Immature natural killer cell (primary cell): ENCODE measurements around the gene TOX3. TPM values are rescaled to one million over a fixed set of nuclear protein-coding genes. Genes with fewer than 3 reads are reported as not detected.

Experiments used
- DNase-seq, 3 donors: peaks; one replicate each; pipeline ENCODE4 v3.0.0; 2022; ENCODE audit warnings: mixed read lengths in 1 of 3
- H3K27ac Mint-ChIP-seq, 6 donors: one replicate each; pipeline ENCODE4 v1.8.0; 2020; ENCODE audit warnings: mixed read lengths in 6 of 6, mild to moderate bottlenecking in 5 of 6, inconsistent platforms in 4 of 6, moderate library complexity in 3 of 6
- H3K27me3 Mint-ChIP-seq, 3 donors: one replicate each; pipeline ENCODE4 v1.8.0; 2020 to 2021; ENCODE audit warnings: low read depth in 3 of 3, mild to moderate bottlenecking in 3 of 3, mixed read lengths in 3 of 3, moderate library complexity in 3 of 3, inconsistent platforms in 1 of 3
- H3K36me3 Mint-ChIP-seq, 3 donors: one replicate each; pipeline ENCODE4 v1.8.0; 2020; ENCODE audit warnings: mixed read lengths in 3 of 3, inconsistent platforms in 2 of 3, mild to moderate bottlenecking in 2 of 3
- H3K4me1 Mint-ChIP-seq, 2 donors: one replicate each; pipeline ENCODE4 v1.8.0; 2020; ENCODE audit warnings: inconsistent platforms in 2 of 2, mild to moderate bottlenecking in 2 of 2, mixed read lengths in 2 of 2, moderate library complexity in 1 of 2
- H3K4me3 Mint-ChIP-seq, 5 donors: one replicate each; pipeline ENCODE4 v1.8.0; 2020; ENCODE audit warnings: mild to moderate bottlenecking in 5 of 5, mixed read lengths in 5 of 5, inconsistent platforms in 3 of 5, moderate library complexity in 3 of 5
- H3K9me3 Mint-ChIP-seq, 6 donors: one replicate each; pipeline ENCODE4 v1.8.0; 2020; ENCODE audit warnings: mild to moderate bottlenecking in 6 of 6, mixed read lengths in 6 of 6, inconsistent platforms in 4 of 6, moderate library complexity in 3 of 6
- polyA plus RNA-seq, 3 donors: library from polyadenylated mRNA; unstranded; fragments of 300-500 nt; fragmentation: Illumina TruSeq; gene quantifications; one replicate each; pipeline ENCODE4 v1.2.3, GENCODE V29; 2021

TOX3 gene
- polyA plus RNA-seq, 3 donors from 2014 or later = not detected

GRCh38 chr16:52556083-52556482, 9.1 kb upstream of the TOX3 start:
- Mint-ChIP-seq H3K4me3 (no peak overlapping the region), H3K27me3 (no peaks in the 10 kb centered on the region), H3K9me3 (peaks cover 0 to 22% (median 2%) of the 10 kb centered on the region in 6 donors), H3K27ac (no peak overlapping the region), H3K4me1 (no peaks in the 10 kb centered on the region), H3K36me3 (no peaks in the 10 kb centered on the region)
- no peak for DNase-seq

GRCh38 chr16:52555572-52555971, 8.6 kb upstream of the TOX3 start:
- H3K27me3 Mint-ChIP-seq = no peaks in the 10 kb centered on the region
- H3K4me1 Mint-ChIP-seq = no peaks in the 10 kb centered on the region
- H3K9me3 Mint-ChIP-seq = peaks cover 0 to 22% (median 4%) of the 10 kb centered on the region in 6 donors
- no peak overlapping the region for H3K27ac Mint-ChIP-seq
- DNase-seq = no peak
- H3K36me3 Mint-ChIP-seq = no peaks in the 10 kb centered on the region
- H3K4me3 Mint-ChIP-seq = no peak overlapping the region

GRCh38 chr16:52554334-52554733, 7.4 kb upstream of the TOX3 start:
- H3K36me3 Mint-ChIP-seq = no peaks in the 10 kb centered on the region

GRCh38 chr16:52553322-52553721, 6.4 kb upstream of the TOX3 start:
- Mint-ChIP-seq H3K27me3 (peaks cover 3 to 9% (median 3%) of the 10 kb centered on the region in 3 donors), H3K27ac (no peak overlapping the region), H3K9me3 (peaks cover 0 to 22% (median 3%) of the 10 kb centered on the region in 6 donors), H3K36me3 (no peaks in the 10 kb centered on the region), H3K4me1 (no peaks in the 10 kb centered on the region), H3K4me3 (no peak overlapping the region)
- no peak for DNase-seq

More at GRCh38 chr16:52554334-52554733, 7.4 kb upstream of the TOX3 start:
- Mint-ChIP-seq H3K27ac (no peak overlapping the region), H3K27me3 (peaks cover 0 to 4% (median 0%) of the 10 kb centered on the region in 3 donors), H3K4me3 (no peak overlapping the region), H3K4me1 (no peaks in the 10 kb centered on the region), H3K9me3 (peaks cover 0 to 22% (median 4%) of the 10 kb centered on the region in 6 donors)
- DNase-seq = no peak

- Mint-ChIP-seq H3K4me1 (no peaks in the 10 kb centered on the region), H3K27ac (no peak overlapping the region), H3K27me3 (peaks cover 4 to 15% (median 8%) of the 10 kb centered on the region in 3 donors), H3K4me3 (no peak overlapping the region), H3K9me3 (peaks cover 0 to 26% (median 3%) of the 10 kb centered on the region in 6 donors), H3K36me3 (no peaks in the 10 kb centered on the region)
- no peak for DNase-seq
Measured at GRCh38 chr16:52552643-52553042, 5.7 kb upstream of the TOX3 start.

- Mint-ChIP-seq H3K4me1 (no peaks in the 10 kb centered on the region), H3K27me3 (peaks cover 7 to 26% (median 16%) of the 10 kb centered on the region in 3 donors), H3K9me3 (peaks cover 2 to 13% (median 4%) of the 10 kb centered on the region in 6 donors), H3K4me3 (no peak overlapping the region), H3K27ac (no peak overlapping the region), H3K36me3 (no peaks in the 10 kb centered on the region)
- DNase-seq = no peak
Measured at GRCh38 chr16:52549011-52549692, 2.2 kb upstream of the TOX3 start.

- H3K27ac Mint-ChIP-seq = no peak overlapping the region
- H3K36me3 Mint-ChIP-seq = no peaks in the 10 kb centered on the region
- peaks cover 7 to 26% (median 16%) of the 10 kb centered on the region in 3 donors for H3K27me3 Mint-ChIP-seq
- H3K9me3 Mint-ChIP-seq = peaks cover 2 to 11% (median 4%) of the 10 kb centered on the region in 6 donors
- DNase-seq = no peak
- peak overlapping the region in 1 of 5 donors; percentile 35 for H3K4me3 Mint-ChIP-seq
- no peaks in the 10 kb centered on the region for H3K4me1 Mint-ChIP-seq
Measured at GRCh38 chr16:52548261-52549010, 1.5 kb upstream of the TOX3 start.

- Mint-ChIP-seq H3K9me3 (peaks cover 2 to 6% (median 4%) of the 10 kb centered on the region in 6 donors), H3K27ac (no peak overlapping the region), H3K36me3 (no peaks in the 10 kb centered on the region), H3K27me3 (peaks cover 7 to 26% (median 16%) of the 10 kb centered on the region in 3 donors), H3K4me3 (peak overlapping the region in 2 of 5 donors; percentile 35 to 46), H3K4me1 (no peaks in the 10 kb centered on the region)
- DNase-seq = no peak
Measured at GRCh38 chr16:52547834-52548215, 882 bp upstream of the TOX3 start.

- peaks cover 9 to 26% (median 16%) of the 10 kb centered on the region in 3 donors for H3K27me3 Mint-ChIP-seq
- H3K9me3 Mint-ChIP-seq = peaks cover 2 to 10% (median 4%) of the 10 kb centered on the region in 6 donors
- H3K36me3 Mint-ChIP-seq = no peaks in the 10 kb centered on the region
- DNase-seq = no peak
- no peak overlapping the region for H3K4me3 Mint-ChIP-seq
- H3K4me1 Mint-ChIP-seq = no peaks in the 10 kb centered on the region
- H3K27ac Mint-ChIP-seq = no peak overlapping the region
Measured at GRCh38 chr16:52546291-52547003, 496 bp downstream of the TOX3 start.

- peaks cover 9 to 26% (median 16%) of the 10 kb centered on the region in 3 donors for H3K27me3 Mint-ChIP-seq
- no peak overlapping the region for H3K27ac Mint-ChIP-seq
- no peak for DNase-seq
- no peaks in the 10 kb centered on the region for H3K36me3 Mint-ChIP-seq
- H3K4me1 Mint-ChIP-seq = no peaks in the 10 kb centered on the region
- H3K9me3 Mint-ChIP-seq = peaks cover 1 to 10% (median 4%) of the 10 kb centered on the region in 6 donors
- no peak overlapping the region for H3K4me3 Mint-ChIP-seq
Measured at GRCh38 chr16:52545898-52546266, 1.1 kb downstream of the TOX3 start.

GRCh38 chr16:52545222-52545897, 1.6 kb downstream of the TOX3 start:
- H3K9me3 Mint-ChIP-seq = peaks cover 0 to 10% (median 4%) of the 10 kb centered on the region in 6 donors
- H3K27ac Mint-ChIP-seq = no peak overlapping the region
- H3K27me3 Mint-ChIP-seq = peaks cover 9 to 26% (median 16%) of the 10 kb centered on the region in 3 donors
- no peak for DNase-seq
- no peaks in the 10 kb centered on the region for H3K36me3 Mint-ChIP-seq
- H3K4me3 Mint-ChIP-seq = no peak overlapping the region
- H3K4me1 Mint-ChIP-seq = no peaks in the 10 kb centered on the region

GRCh38 chr16:52544703-52545102, 2.2 kb downstream of the TOX3 start:
- Mint-ChIP-seq H3K27ac (no peak overlapping the region), H3K4me1 (no peaks in the 10 kb centered on the region), H3K9me3 (peaks cover 0 to 10% (median 4%) of the 10 kb centered on the region in 6 donors), H3K36me3 (no peaks in the 10 kb centered on the region), H3K4me3 (no peak overlapping the region), H3K27me3 (peaks cover 9 to 26% (median 16%) of the 10 kb centered on the region in 3 donors)
- no peak for DNase-seq

- H3K4me3 Mint-ChIP-seq = no peak overlapping the region
- H3K27ac Mint-ChIP-seq = no peak overlapping the region
- no peak for DNase-seq
- no peaks in the 10 kb centered on the region for H3K4me1 Mint-ChIP-seq
- peaks cover 0 to 10% (median 3%) of the 10 kb centered on the region in 6 donors for H3K9me3 Mint-ChIP-seq
- no peaks in the 10 kb centered on the region for H3K36me3 Mint-ChIP-seq
- peaks cover 9 to 17% (median 16%) of the 10 kb centered on the region in 3 donors for H3K27me3 Mint-ChIP-seq
Measured at GRCh38 chr16:52543654-52544053, 3.3 kb downstream of the TOX3 start.
